Upper lobe of left lung (tissue), 4 donors: ENCODE measurements around the gene LRIG3.

Source experiments
- CTCF ChIP-seq, 6 experiments: fragments of 450-650 bp in 4 of 6; fragments of 200-600 bp in 2 of 6; sonication (generic) in 2 of 6; IDR thresholded peaks; one replicate each; pipeline ENCODE4 v1.5.1; 2016 to 2019; ENCODE audit warnings: antibody characterized with exemption in 6 of 6
- EP300 ChIP-seq, 4 donors: sonication (generic); formaldehyde crosslinking; IDR thresholded peaks; one replicate each; pipeline ENCODE4 v1.5.1; 2017; ENCODE audit warnings: antibody characterized with exemption in 4 of 4, control low read depth in 2 of 4
- POLR2A ChIP-seq, 4 donors: fragments of 450-650 bp; IDR thresholded peaks; one replicate each; pipeline ENCODE4 v1.5.1; 2016 to 2017; ENCODE audit warnings: antibody characterized with exemption in 4 of 4, mild to moderate bottlenecking in 2 of 4
- POLR2AphosphoS5 ChIP-seq, 2 donors: sonication (generic); formaldehyde crosslinking; IDR thresholded peaks; one replicate each; pipeline ENCODE4 v1.5.1; 2017; ENCODE audit warnings: antibody characterized with exemption in 2 of 2

DNA sequence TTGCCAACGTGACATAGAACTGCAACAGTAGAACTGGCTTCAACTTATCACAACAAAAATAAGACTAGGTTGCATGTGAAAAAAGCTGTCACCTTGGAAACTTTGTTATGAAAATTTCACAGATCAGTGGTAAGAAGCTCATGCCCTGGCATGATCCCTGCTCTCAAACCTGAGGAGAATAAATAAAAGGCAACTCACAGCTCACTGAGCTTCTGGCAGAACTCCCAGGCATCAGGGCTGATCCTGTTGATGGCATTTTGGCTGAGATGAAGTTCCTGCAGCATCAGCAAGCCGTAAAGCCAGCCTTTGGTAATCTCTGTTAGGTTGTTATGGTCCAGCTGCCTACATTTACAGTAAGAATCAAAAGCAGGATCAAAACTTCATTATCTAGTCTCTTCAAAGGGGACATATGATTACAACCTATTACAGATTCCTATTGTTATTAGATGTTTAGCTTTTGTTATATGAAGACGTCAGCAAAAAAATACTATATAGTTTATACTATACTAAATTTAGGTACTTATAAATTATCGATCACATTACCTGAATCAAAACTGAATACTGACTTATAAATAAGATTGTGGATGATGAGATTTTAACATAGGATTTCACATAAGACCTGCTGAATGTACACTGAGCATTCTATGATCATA, 32.0 kb downstream of the LRIG3 start:
- TF ChIP-seq CTCF (IDR thresholded peaks at IDR 0.05) (no peak), POLR2A (IDR thresholded peaks at IDR 0.05) (no peak), EP300 (IDR thresholded peaks at IDR 0.05) (no peak), POLR2AphosphoS5 (IDR thresholded peaks at IDR 0.05) (no peak)
